ENCODE measurements around the gene PTPRD. TPM values are rescaled to one million over a fixed set of nuclear protein-coding genes. Genes with fewer than 3 reads are reported as not detected.

Gene PTPRD
- total RNA-seq, 1 experiment from 2014 or later, result not detected

- DNase-seq (ENCODE audit: low spot score), result no peak
- ChIA-PET POLR2A (ENCODE audit: low non-redundant PET) (no interaction called here), CTCF (no interaction called here)
- H3K9me3 ChIP-seq (ENCODE audit: low read depth, low read length, poor library complexity, severe bottlenecking), result no peaks in the 10 kb centered on the region
- no peak overlapping the region for H3K4me3 ChIP-seq (ENCODE audit: low read depth, low read length, poor library complexity, severe bottlenecking)
- intact Hi-C loops (cut with micrococcal nuclease; ENCODE audit: unreplicated experiment), result no loop called here
- TF ChIP-seq CTCF (conservative IDR thresholded peaks at IDR 0.05; ENCODE audit: low read depth, low read length) (no peak), EZH2 (IDR thresholded peaks at IDR 0.05; ENCODE audit: borderline replicate concordance, low read depth, low read length, poor library complexity, severe bottlenecking) (no peak)
- H3K27me3 ChIP-seq (replicated peaks; ENCODE audit: insufficient read depth, low read depth, low read length, poor library complexity), result no peaks in the 10 kb centered on the region
- no peak overlapping the region for H3K27ac ChIP-seq (ENCODE audit: low read depth, low read length, poor library complexity, severe bottlenecking)
- no peaks in the 10 kb centered on the region for H3K4me1 ChIP-seq (ENCODE audit: insufficient read depth, low read length, poor library complexity, severe bottlenecking)
- BruUV-seq (replicated peaks), result no TSS peak
- H3K36me3 ChIP-seq (ENCODE audit: insufficient read depth, low read length, poor library complexity, severe bottlenecking), result no peaks in the 10 kb centered on the region
Observed at GRCh38 chr9:8388132-8388531, 2224.7 kb downstream of the PTPRD start.

GRCh38 chr9:8384091-8384490 lies 2228.7 kb downstream of the PTPRD start:
- Histone ChIP-seq H3K9me3 (ENCODE audit: low read depth, low read length, poor library complexity, severe bottlenecking) (no peaks in the 10 kb centered on the region), H3K36me3 (ENCODE audit: insufficient read depth, low read length, poor library complexity, severe bottlenecking) (no peaks in the 10 kb centered on the region), H3K4me3 (ENCODE audit: low read depth, low read length, poor library complexity, severe bottlenecking) (no peak overlapping the region), H3K4me1 (ENCODE audit: insufficient read depth, low read length, poor library complexity, severe bottlenecking) (no peaks in the 10 kb centered on the region), H3K27ac (ENCODE audit: low read depth, low read length, poor library complexity, severe bottlenecking) (no peak overlapping the region), H3K27me3 (replicated peaks; ENCODE audit: insufficient read depth, low read depth, low read length, poor library complexity) (no peaks in the 10 kb centered on the region)
- no TSS peak for BruUV-seq (replicated peaks)
- DNase-seq (ENCODE audit: low spot score), result no peak
- TF ChIP-seq EZH2 (IDR thresholded peaks at IDR 0.05; ENCODE audit: borderline replicate concordance, low read depth, low read length, poor library complexity, severe bottlenecking) (no peak), CTCF (conservative IDR thresholded peaks at IDR 0.05; ENCODE audit: low read depth, low read length) (no peak)
- ChIA-PET POLR2A (ENCODE audit: low non-redundant PET) (no interaction called here), CTCF (no interaction called here)
- intact Hi-C loops (cut with micrococcal nuclease; ENCODE audit: unreplicated experiment), result no loop called here

GRCh38 chr9:8382777-8383527 lies 2229.8 kb downstream of the PTPRD start:
- intact Hi-C loops (cut with micrococcal nuclease; ENCODE audit: unreplicated experiment), result no loop called here

More at GRCh38 chr9:8382777-8383527, 2229.8 kb downstream of the PTPRD start:
- CTCF ChIA-PET, result no interaction called here
- Histone ChIP-seq H3K27me3 (replicated peaks; ENCODE audit: insufficient read depth, low read depth, low read length, poor library complexity) (peaks cover 6% of the 10 kb centered on the region), H3K9me3 (ENCODE audit: low read depth, low read length, poor library complexity, severe bottlenecking) (no peaks in the 10 kb centered on the region), H3K4me1 (ENCODE audit: insufficient read depth, low read length, poor library complexity, severe bottlenecking) (no peaks in the 10 kb centered on the region), H3K27ac (ENCODE audit: low read depth, low read length, poor library complexity, severe bottlenecking) (no peak overlapping the region), H3K36me3 (ENCODE audit: insufficient read depth, low read length, poor library complexity, severe bottlenecking) (no peaks in the 10 kb centered on the region), H3K4me3 (ENCODE audit: low read depth, low read length, poor library complexity, severe bottlenecking) (no peak overlapping the region)
- POLR2A ChIA-PET (ENCODE audit: low non-redundant PET), result no interaction called here
- BruUV-seq (replicated peaks), result no TSS peak
- TF ChIP-seq EZH2 (IDR thresholded peaks at IDR 0.05; ENCODE audit: borderline replicate concordance, low read depth, low read length, poor library complexity, severe bottlenecking), result no peak
- no peak for TF ChIP-seq CTCF (conservative IDR thresholded peaks at IDR 0.05; ENCODE audit: low read depth, low read length)
- no peak for DNase-seq (ENCODE audit: low spot score)
